Superior temporal gyrus (tissue), 1 donor: Measurements from ENCODE around the gene FLNA.

Experiments used
- DNase-seq: peaks from one replicate; pipeline ENCODE4 v3.0.0-alpha.2; 2016; ENCODE audit errors: extremely low spot score

The FLNA gene

GRCh38 chrX:154375156-154375504, 696 bp upstream of the FLNA start:
- no peak for DNase-seq

- DNase-seq: peak; percentile 72
Observed at GRCh38 chrX:154373340-154374306, 811 bp downstream of the FLNA start.

- DNase-seq: no peak
Observed at GRCh38 chrX:154372612-154373022, 1.8 kb downstream of the FLNA start.

- no peak for DNase-seq
Observed at GRCh38 chrX:154371789-154372300, 2.6 kb downstream of the FLNA start.

- peak; percentile 80 for DNase-seq
Observed at GRCh38 chrX:154371017-154371788, 3.2 kb downstream of the FLNA start.

GRCh38 chrX:154370300-154371016, 4.0 kb downstream of the FLNA start:
- DNase-seq: no peak

GRCh38 chrX:154369449-154370299, 4.8 kb downstream of the FLNA start:
- DNase-seq: no peak

- DNase-seq: no peak
Observed at GRCh38 chrX:154368630-154369448, 5.6 kb downstream of the FLNA start.

- DNase-seq: no peak
Observed at GRCh38 chrX:154367474-154368308, 6.7 kb downstream of the FLNA start.

- DNase-seq: no peak
Observed at GRCh38 chrX:154366666-154367055, 7.8 kb downstream of the FLNA start.

GRCh38 chrX:154365997-154366665, 8.3 kb downstream of the FLNA start:
- DNase-seq: no peak

- DNase-seq: no peak
Observed at GRCh38 chrX:154365052-154365600, 9.3 kb downstream of the FLNA start.

- no peak for DNase-seq
Observed at GRCh38 chrX:154363706-154364439, 10.6 kb downstream of the FLNA start.

- DNase-seq: no peak
Observed at GRCh38 chrX:154362085-154362742, 12.2 kb downstream of the FLNA start.

- no peak for DNase-seq
Observed at GRCh38 chrX:154360155-154360713, 14.2 kb downstream of the FLNA start.

GRCh38 chrX:154359362-154360154, 14.9 kb downstream of the FLNA start:
- no peak for DNase-seq
